Uterus (tissue), 4 donors: Measurements from ENCODE around the gene THRAP3. TPM values are rescaled to one million over a fixed set of nuclear protein-coding genes. Genes with fewer than 3 reads are reported as not detected.

Experiments used
- DNase-seq, 2 donors: peaks; one replicate each; pipeline ENCODE4 v3.0.0-alpha.2; 2019 to 2020
- H3K27ac ChIP-seq, 2 donors: fragments of 200-600 bp; sonication (generic); 1 replicate in 1 of 2; 2 replicates in 1 of 2; pipeline ENCODE4 v1.5.1; 2016 to 2018
- H3K27me3 ChIP-seq, 2 donors: fragments of 200-600 bp; sonication (generic); one replicate each; pipeline ENCODE4 v1.5.1; 2018 to 2019; ENCODE audit warnings: control low read depth in 1 of 2
- H3K36me3 ChIP-seq, 2 donors: fragments of 200-600 bp; sonication (generic); one replicate each; pipeline ENCODE4 v1.5.1; 2019; ENCODE audit warnings: control low read depth in 1 of 2
- H3K4me1 ChIP-seq, 2 donors: fragments of 200-600 bp; sonication (generic); one replicate each; pipeline ENCODE4 v1.5.1; 2018 to 2019; ENCODE audit warnings: control low read depth in 1 of 2
- H3K4me3 ChIP-seq, 2 donors: fragments of 200-600 bp; sonication (generic); 1 replicate in 1 of 2; 2 replicates in 1 of 2; pipeline ENCODE4 v1.5.1; 2018 to 2019; ENCODE audit warnings: mild to moderate bottlenecking in 1 of 2
- H3K9me3 ChIP-seq, 2 donors: fragments of 200-600 bp; sonication (generic); one replicate each; pipeline ENCODE4 v1.5.1; 2019; ENCODE audit warnings: control low read depth in 1 of 2
- CTCF ChIP-seq, 4 experiments: fragments of 200-600 bp in 2 of 4; fragments of 450-650 bp in 2 of 4; sonication (generic) in 2 of 4; IDR thresholded peaks; one replicate each; pipeline ENCODE4 v1.5.1; 2016 to 2019; ENCODE audit warnings: antibody characterized with exemption in 4 of 4, mild to moderate bottlenecking in 2 of 4, moderate library complexity in 1 of 4
- POLR2A ChIP-seq, 2 donors: fragments of 450-650 bp; IDR thresholded peaks; one replicate each; pipeline ENCODE4 v1.6.1; 2016; ENCODE audit warnings: antibody characterized with exemption in 2 of 2, mild to moderate bottlenecking in 1 of 2, moderate library complexity in 1 of 2
- intact Hi-C: fragments of 100-400 bp; cut with DNase I; formaldehyde crosslinking; loops from one replicate; pipeline ENCODE4 v1.15.1; 2023; ENCODE audit warnings: low total_unique reads
- total RNA-seq, 4 donors: library from RNA; depleted of rRNA in 3 of 4; stranded (reverse); fragments of >200 nt in 3 of 4; gene quantifications; one replicate each; pipeline versions ENCODE4 v1.1.0 to v1.2.4, GENCODE V29; 2014 to 2023
- donor health status: DM: yes; HTN: yes; CAD: no.

The THRAP3 gene
- total RNA-seq, 4 donors from 2014 or later: 21.3 to 99.1 (median 67.5) TPM

DNA sequence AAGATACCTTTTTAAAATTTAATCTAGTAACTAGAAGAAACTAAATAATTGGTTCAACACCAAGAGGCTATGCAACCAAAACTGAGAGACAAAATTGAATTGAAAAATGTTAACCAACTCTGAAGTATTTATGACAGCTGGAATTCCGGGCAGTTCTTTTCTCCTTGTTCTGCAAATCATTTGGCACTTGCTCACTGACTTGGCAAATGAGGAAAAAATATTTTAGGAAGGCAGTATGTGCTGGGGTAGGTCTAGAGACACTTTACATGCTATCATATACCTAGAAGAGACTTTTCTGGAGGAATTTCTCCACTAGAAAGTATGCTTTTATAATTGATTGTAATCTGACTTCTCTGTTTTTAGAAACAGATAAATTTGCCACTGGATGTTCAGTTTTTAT lies 59.8 kb downstream of the THRAP3 start:
- Histone ChIP-seq H3K4me3 (no peak overlapping the region), H3K27me3 (no peaks in the 10 kb centered on the region), H3K36me3 (no peaks in the 10 kb centered on the region), H3K4me1 (no peaks in the 10 kb centered on the region), H3K9me3 (no peaks in the 10 kb centered on the region), H3K27ac (no peak overlapping the region)
- DNase-seq: no peak
- intact Hi-C loops: loop anchor here (10.0 kb wide), 2 partner anchors 49 to 129 kb away; partner anchors contain the start of gene MAP7D1
- no peak for TF ChIP-seq POLR2A (IDR thresholded peaks at IDR 0.05)
- no peak for TF ChIP-seq CTCF (IDR thresholded peaks at IDR 0.05)

- H3K36me3 ChIP-seq: no peaks in the 10 kb centered on the region
- no peaks in the 10 kb centered on the region for H3K4me1 ChIP-seq
- intact Hi-C loops: loop anchor here (10.0 kb wide), 2 partner anchors 50 to 130 kb away; partner anchors contain the start of gene MAP7D1
Measured at GRCh38 chr1:36284517-36284916, 60.3 kb downstream of the THRAP3 start.

GRCh38 chr1:36285443-36286101 lies 61.3 kb downstream of the THRAP3 start:
- peak; percentile 49 to 80 for DNase-seq
- TF ChIP-seq POLR2A (IDR thresholded peaks at IDR 0.05): no peak
- TF ChIP-seq CTCF (IDR thresholded peaks at IDR 0.05): peak; percentile 73 to 82 (median 78)
- H3K4me1 ChIP-seq: no peaks in the 10 kb centered on the region
- H3K27ac ChIP-seq: peak overlapping the region in 1 of 2 donors; percentile 19
- no peaks in the 10 kb centered on the region for H3K9me3 ChIP-seq
- H3K36me3 ChIP-seq: no peaks in the 10 kb centered on the region
- H3K27me3 ChIP-seq: no peaks in the 10 kb centered on the region
- intact Hi-C loops: loop anchor here (10.0 kb wide), 2 partner anchors 51 to 131 kb away; partner anchors contain the start of gene MAP7D1
- no peak overlapping the region for H3K4me3 ChIP-seq

More at GRCh38 chr1:36284517-36284916, 60.3 kb downstream of the THRAP3 start:
- no peak for DNase-seq
- no peak overlapping the region for H3K4me3 ChIP-seq
- H3K9me3 ChIP-seq: no peaks in the 10 kb centered on the region
- TF ChIP-seq POLR2A (IDR thresholded peaks at IDR 0.05) (no peak), CTCF (IDR thresholded peaks at IDR 0.05) (no peak)
- no peaks in the 10 kb centered on the region for H3K27me3 ChIP-seq
- H3K27ac ChIP-seq: no peak overlapping the region

- intact Hi-C loops: loop anchor here (10.0 kb wide), 2 partner anchors 52 to 132 kb away; partner anchors contain the start of gene MAP7D1
- TF ChIP-seq CTCF (IDR thresholded peaks at IDR 0.05): no peak
- no peak for TF ChIP-seq POLR2A (IDR thresholded peaks at IDR 0.05)
- H3K9me3 ChIP-seq: no peaks in the 10 kb centered on the region
- no peaks in the 10 kb centered on the region for H3K27me3 ChIP-seq
- no peak overlapping the region for H3K4me3 ChIP-seq
- H3K36me3 ChIP-seq: no peaks in the 10 kb centered on the region
- DNase-seq: no peak
- no peak overlapping the region for H3K27ac ChIP-seq
- H3K4me1 ChIP-seq: no peaks in the 10 kb centered on the region
Measured at GRCh38 chr1:36286802-36287201, 62.6 kb downstream of the THRAP3 start.

GRCh38 chr1:36287595-36287994 lies 63.4 kb downstream of the THRAP3 start:
- TF ChIP-seq POLR2A (IDR thresholded peaks at IDR 0.05) (no peak), CTCF (IDR thresholded peaks at IDR 0.05) (no peak)
- Histone ChIP-seq H3K27ac (no peak overlapping the region), H3K27me3 (no peaks in the 10 kb centered on the region), H3K36me3 (no peaks in the 10 kb centered on the region), H3K4me1 (no peaks in the 10 kb centered on the region), H3K4me3 (no peak overlapping the region), H3K9me3 (no peaks in the 10 kb centered on the region)
- intact Hi-C loops: loop anchor here (10.0 kb wide), 2 partner anchors 53 to 133 kb away; partner anchors contain the start of gene MAP7D1
- no peak for DNase-seq
